GM12874 (cell line): Measurements from ENCODE around the gene ATP11C.

Source experiments
- TF ChIP-seq, protein P1 (sequence below): IDR thresholded peaks from 2 replicates; pipeline ENCODE4 v1.5.1; 2011; ENCODE audit warnings: low read depth, mild to moderate bottlenecking, control low read depth, low read length, moderate library complexity; ENCODE audit not compliant: insufficient read depth

Gene ATP11C

DNA sequence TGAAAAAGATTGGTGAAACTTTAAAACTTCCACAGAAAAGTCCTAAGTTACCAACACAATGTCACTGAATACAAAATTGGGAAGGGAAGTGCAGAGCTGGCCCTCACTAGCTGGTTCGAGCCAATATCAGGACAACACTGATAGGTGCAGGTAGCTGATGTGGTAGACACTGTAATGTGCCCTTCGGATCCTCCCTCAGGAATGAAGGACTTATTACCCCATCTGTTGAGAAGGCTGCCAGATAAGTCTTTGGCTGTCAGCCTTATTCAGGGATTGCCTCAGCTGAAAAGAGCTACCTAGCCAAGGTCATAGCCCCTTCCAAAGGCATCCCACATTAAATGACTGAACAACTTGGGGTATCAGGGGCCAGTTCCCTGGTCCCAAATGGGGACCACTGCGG lies 230.2 kb downstream of the ATP11C start:
- TF ChIP-seq, protein P1, sequence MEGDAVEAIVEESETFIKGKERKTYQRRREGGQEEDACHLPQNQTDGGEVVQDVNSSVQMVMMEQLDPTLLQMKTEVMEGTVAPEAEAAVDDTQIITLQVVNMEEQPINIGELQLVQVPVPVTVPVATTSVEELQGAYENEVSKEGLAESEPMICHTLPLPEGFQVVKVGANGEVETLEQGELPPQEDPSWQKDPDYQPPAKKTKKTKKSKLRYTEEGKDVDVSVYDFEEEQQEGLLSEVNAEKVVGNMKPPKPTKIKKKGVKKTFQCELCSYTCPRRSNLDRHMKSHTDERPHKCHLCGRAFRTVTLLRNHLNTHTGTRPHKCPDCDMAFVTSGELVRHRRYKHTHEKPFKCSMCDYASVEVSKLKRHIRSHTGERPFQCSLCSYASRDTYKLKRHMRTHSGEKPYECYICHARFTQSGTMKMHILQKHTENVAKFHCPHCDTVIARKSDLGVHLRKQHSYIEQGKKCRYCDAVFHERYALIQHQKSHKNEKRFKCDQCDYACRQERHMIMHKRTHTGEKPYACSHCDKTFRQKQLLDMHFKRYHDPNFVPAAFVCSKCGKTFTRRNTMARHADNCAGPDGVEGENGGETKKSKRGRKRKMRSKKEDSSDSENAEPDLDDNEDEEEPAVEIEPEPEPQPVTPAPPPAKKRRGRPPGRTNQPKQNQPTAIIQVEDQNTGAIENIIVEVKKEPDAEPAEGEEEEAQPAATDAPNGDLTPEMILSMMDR: no peak

- TF ChIP-seq, protein P1: no peak
Measured at GRCh38 chrX:139692908-139693307, 239.9 kb downstream of the ATP11C start.

DNA sequence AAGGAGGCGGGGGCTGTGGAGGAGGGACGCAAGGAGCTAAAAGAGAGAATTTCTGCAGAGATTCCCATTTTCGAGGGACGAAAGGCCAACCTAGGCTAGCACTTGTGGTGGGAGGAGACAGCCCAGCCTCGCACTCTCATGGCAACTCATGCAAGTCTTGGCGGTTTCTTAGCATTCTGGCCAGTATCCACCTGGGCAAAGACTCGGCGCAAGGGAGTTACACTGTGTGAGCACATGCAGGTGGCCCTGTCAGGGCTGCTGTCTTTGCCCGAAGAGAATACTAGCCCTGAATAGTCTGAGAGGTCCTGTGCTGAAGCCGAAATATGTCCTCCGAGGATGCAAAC lies 240.4 kb downstream of the ATP11C start:
- TF ChIP-seq, protein P1: no peak

- TF ChIP-seq, protein P1: no peak
Measured at GRCh38 chrX:139691843-139692505, 240.9 kb downstream of the ATP11C start.

DNA sequence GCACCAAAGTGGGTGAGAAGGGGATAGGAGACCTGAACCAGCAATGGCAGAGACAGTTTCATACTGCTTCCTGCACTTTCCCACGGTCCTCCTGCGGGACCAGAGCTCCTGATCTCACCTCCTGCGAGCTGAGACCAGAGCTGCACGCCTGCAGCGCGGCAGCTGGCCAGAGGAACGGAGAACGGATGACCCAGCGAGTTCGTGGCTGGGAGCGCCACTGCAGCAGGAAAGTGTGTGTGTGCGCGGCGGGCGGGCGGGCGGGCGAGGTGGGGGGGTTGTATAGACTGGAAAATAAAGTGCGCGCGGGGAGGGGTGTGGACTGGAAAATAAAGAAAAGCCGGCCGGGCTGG lies 241.4 kb downstream of the ATP11C start:
- TF ChIP-seq, protein P1: no peak

DNA sequence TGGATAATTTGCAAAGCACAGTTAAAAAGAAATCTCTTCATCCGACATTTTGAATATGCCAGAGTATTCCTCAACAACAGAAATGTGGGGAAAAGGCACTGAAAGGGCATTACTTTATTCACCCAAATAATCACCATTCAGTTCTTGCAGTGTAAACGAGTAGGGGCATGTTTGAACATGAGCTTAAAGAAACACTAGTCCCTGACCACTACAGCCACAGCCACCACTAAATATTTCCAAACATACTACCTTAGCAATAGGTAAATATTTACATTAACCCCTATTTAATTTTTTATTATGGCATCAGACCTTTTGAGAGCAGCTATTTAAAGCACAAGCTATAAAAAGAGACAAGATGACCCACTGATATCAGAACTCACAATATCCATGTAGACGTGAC lies 252.5 kb downstream of the ATP11C start:
- TF ChIP-seq, protein P1: no peak
